HepG2 (cell line): ENCODE results near the gene CSNK2A1. TPM values are rescaled to one million over a fixed set of nuclear protein-coding genes. Genes with fewer than 3 reads are reported as not detected.

ENCODE experiments used
- ELF3 ChIP-seq: IDR thresholded peaks from 2 replicates; pipeline ENCODE4 v1.6.1; 2016; ENCODE audit warnings: missing genetic modification reagents, missing compliant biosample characterization
- FOXK2 ChIP-seq: fragments of 450-650 bp; IDR thresholded peaks from 2 replicates; pipeline ENCODE4 v1.6.1; 2016
- GMEB2 ChIP-seq: IDR thresholded peaks from 2 replicates; pipeline ENCODE4 v1.6.1; 2016; ENCODE audit warnings: missing biosample characterization, missing genetic modification reagents, low read depth
- HMGXB4 ChIP-seq, 2 experiments: sonication (generic) in 1 of 2; formaldehyde crosslinking in 1 of 2; IDR thresholded peaks; 2 replicates each; pipeline versions ENCODE4 v1.4.0 to v1.6.1; 2018 to 2020; ENCODE audit warnings: missing genetic modification reagents in 2 of 2, borderline replicate concordance in 1 of 2, low read depth in 1 of 2, mild to moderate bottlenecking in 1 of 2, missing biosample characterization in 1 of 2
- KDM1A ChIP-seq: IDR thresholded peaks from 2 replicates; pipeline ENCODE4 v1.6.1; 2016; ENCODE audit warnings: missing compliant biosample characterization
- MYPOP ChIP-seq: sonication (generic); formaldehyde crosslinking; IDR thresholded peaks from 2 replicates; pipeline ENCODE4 v1.8.1; 2023; ENCODE audit warnings: mild to moderate bottlenecking, moderate library complexity, missing genetic modification reagents
- PHF5A ChIP-seq: IDR thresholded peaks from one replicate; pipeline ENCODE4 v1.6.1; 2018; ENCODE audit warnings: low read depth, missing genetic modification reagents; ENCODE audit not compliant: unreplicated experiment
- POGZ ChIP-seq: sonication (generic); formaldehyde crosslinking; IDR thresholded peaks from 2 replicates; pipeline ENCODE4 v1.4.0; 2020; ENCODE audit warnings: mild to moderate bottlenecking, missing genetic modification reagents
- SMC3 ChIP-seq: IDR thresholded peaks from 2 replicates; pipeline ENCODE4 v1.6.1; 2011; ENCODE audit warnings: low read length, improper control_type of control experiment
- STAT5B ChIP-seq: sonication (generic); formaldehyde crosslinking; IDR thresholded peaks from 2 replicates; pipeline ENCODE4 v1.4.0; 2020; ENCODE audit warnings: missing genetic modification reagents
- TEAD3 ChIP-seq: optimal IDR thresholded peaks from 2 replicates; pipeline ENCODE3; 2016; ENCODE audit warnings: borderline replicate concordance
- TFE3 ChIP-seq: IDR thresholded peaks from 2 replicates; pipeline ENCODE4 v1.6.1; 2016
- THRA ChIP-seq: sonication (generic); formaldehyde crosslinking; IDR thresholded peaks from 2 replicates; pipeline ENCODE4 v1.4.0; 2020; ENCODE audit warnings: missing genetic modification reagents, borderline replicate concordance
- YEATS4 ChIP-seq: sonication (generic); formaldehyde crosslinking; IDR thresholded peaks from 2 replicates; pipeline ENCODE4 v1.4.0; 2020; ENCODE audit warnings: missing genetic modification reagents, borderline replicate concordance
- ZNF136 ChIP-seq: sonication (generic); formaldehyde crosslinking; IDR thresholded peaks from 2 replicates; pipeline ENCODE4 v1.8.1; 2022; ENCODE audit warnings: low read depth, mild to moderate bottlenecking, moderate library complexity, missing genetic modification reagents
- ZNF230 ChIP-seq: sonication (generic); formaldehyde crosslinking; IDR thresholded peaks from 2 replicates; pipeline ENCODE4 v1.4.0; 2020; ENCODE audit warnings: mild to moderate bottlenecking, missing genetic modification reagents
- ZNF441 ChIP-seq: sonication (generic); formaldehyde crosslinking; IDR thresholded peaks from 2 replicates; pipeline ENCODE4 v1.7.0; 2021; ENCODE audit warnings: missing genetic modification reagents, borderline replicate concordance
- ZNF503 ChIP-seq: sonication (generic); formaldehyde crosslinking; IDR thresholded peaks from 2 replicates; pipeline ENCODE4 v1.4.0; 2020; ENCODE audit warnings: missing genetic modification reagents
- ZNF766 ChIP-seq: sonication (generic); formaldehyde crosslinking; IDR thresholded peaks from 2 replicates; pipeline ENCODE4 v1.5.0; 2020; ENCODE audit warnings: missing genetic modification reagents, borderline replicate concordance
- polyA plus RNA-seq, 8 experiments: library from polyadenylated mRNA; depleted of rRNA in 3 of 8; stranded (reverse) in 7 of 8; unstranded in 1 of 8; fragments of >200 nt; fragmentation: Illumina TruSeq in 4 of 8; extraction: Trizol in 4 of 8; gene quantifications; 2 replicates each; pipeline versions ENCODE4 v1.2.1 to v1.2.3, GENCODE V29; 2011 to 2016; ENCODE audit warnings: low read depth in 4 of 8, missing spikeins in 1 of 8, mixed read lengths in 1 of 8; ENCODE audit not compliant: insufficient read depth in 1 of 8
- total RNA-seq, 5 experiments: library from RNA; depleted of rRNA; stranded (reverse); fragments of >200 nt; fragmentation: Illumina TruSeq; extraction: Trizol; gene quantifications; 2 replicates each; pipeline ENCODE4 v1.2.3, GENCODE V29; 2016; ENCODE audit warnings: low read depth in 1 of 5

Gene CSNK2A1
- total and polyA plus RNA-seq, 2 of the 13 experiments (the other 11 are each of a cell fraction or from before 2014, with no cell fraction given) = 153 to 231 TPM

- TF ChIP-seq THRA (CRISPR knock-in tag) (peak; percentile 72; the same call in 1 of the 2 replicates), KDM1A (CRISPR knock-in tag) (peak; percentile 71), ELF3 (CRISPR knock-in tag) (peak; percentile 79), TEAD3 (CRISPR knock-in tag) (peak; percentile 19), POGZ (CRISPR knock-in tag) (peak; percentile 95), ZNF441 (CRISPR knock-in tag) (0 out of 2 replicates have a peak, but pooled peaks have one; percentile 30), MYPOP (CRISPR knock-in tag) (peak; percentile 39; the same call in 1 of the 2 replicates), GMEB2 (CRISPR knock-in tag) (0 out of 2 replicates have a peak, but pooled peaks have one; percentile 14), PHF5A (CRISPR knock-in tag) (peak; percentile 41), ZNF503 (CRISPR knock-in tag) (peak; percentile 66; the same call in 1 of the 2 replicates), TFE3 (CRISPR knock-in tag) (peak; percentile 60; the same call in 1 of the 2 replicates), FOXK2 (peak; percentile 69), ZNF230 (CRISPR knock-in tag) (peak; percentile 41; the same call in 1 of the 2 replicates), STAT5B (CRISPR knock-in tag) (peak; percentile 11; the same call in 1 of the 2 replicates), HMGXB4 (CRISPR knock-in tag; IDR thresholded peaks at IDR 0.05; ENCODE audit: borderline replicate concordance in 1 of 2, low read depth in 1 of 2) (peak; percentile 38 to 75; a peak in 3 of 4 replicates), SMC3 (peak; percentile 68), ZNF136 (CRISPR knock-in tag) (0 out of 2 replicates have a peak, but pooled peaks have one; percentile 61), YEATS4 (CRISPR knock-in tag) (peak; percentile 82), ZNF766 (CRISPR knock-in tag) (peak; percentile 44; the same call in 1 of the 2 replicates)
Observed at GRCh38 chr20:510328-511057, 33.1 kb downstream of the CSNK2A1 start (continued).
